ENCODE measurements around the gene UMOD.

GRCh38 chr16:20334396-20334795 lies 18.1 kb downstream of the UMOD start:
- TF ChIP-seq POLR2A (IDR thresholded peaks at IDR 0.05; ENCODE audit: low read length) (no peak), GATA1 (IDR thresholded peaks at IDR 0.05; ENCODE audit: low read depth, low read length) (no peak)

Measured in erythroblast (primary cell).